IMR-90 (cell line): ENCODE results near the gene PODXL. TPM values are rescaled to one million over a fixed set of nuclear protein-coding genes. Genes with fewer than 3 reads are reported as not detected.
A peak's percentile ranks its signal among the peaks of the same experiment; 100 is the strongest.

ENCODE experiments used
- ATAC-seq: fragments of 200-7000 bp; cut with Tn5 transposase; 2 replicates; pipeline ENCODE4 v1.9.1; 2020; ENCODE audit warnings: low read depth, mild to moderate bottlenecking, moderate library complexity
- BruUV-seq: library from RNA; stranded (reverse); fragments of 400-500 nt; replicated peaks from 2 replicates; lab custom pipeline; 2021; lab: Mats Ljungman, UMichigan
- CTCF ChIA-PET: fragments of 300-600 bp; formaldehyde crosslinking; extraction: SDS; loops from one replicate; lab custom pipeline; 2021; ENCODE audit warnings: antibody characterized with exemption; lab: Yijun Ruan, JAX
- POLR2A ChIA-PET: fragments of 300-600 bp; sonication (Branson Sonifier 250); formaldehyde crosslinking; loops from one replicate; lab custom pipeline; 2022; ENCODE audit warnings: antibody characterized with exemption; ENCODE audit not compliant: unreplicated experiment; lab: Charles Lee
- DNase-seq: peaks from one replicate; pipeline ENCODE4 v3.0.0; 2013
- H2AFZ ChIP-seq: replicated peaks from 2 replicates; pipeline ENCODE3; 2013; ENCODE audit warnings: low read length, mild to moderate bottlenecking; ENCODE audit not compliant: poor library complexity
- H2AK5ac ChIP-seq: 2 replicates; pipeline ENCODE4 v1.6.1; 2013; ENCODE audit warnings: low read depth, low read length, inconsistent platforms
- H2AK9ac ChIP-seq: replicated peaks from 2 replicates; pipeline ENCODE3; 2013; ENCODE audit warnings: mild to moderate bottlenecking, low read depth, low read length, moderate library complexity; ENCODE audit not compliant: poor library complexity
- H2BK120ac ChIP-seq: 2 replicates; pipeline ENCODE4 v1.6.1; 2013; ENCODE audit warnings: low read depth, low read length, inconsistent platforms
- H2BK15ac ChIP-seq: 3 replicates; pipeline ENCODE4 v1.6.1; 2013; ENCODE audit warnings: low read depth, low read length, inconsistent platforms
- H2BK20ac ChIP-seq: 2 replicates; pipeline ENCODE4 v1.6.1; 2013; ENCODE audit warnings: low read depth, mild to moderate bottlenecking, inconsistent platforms, low read length, moderate library complexity
- H2BK5ac ChIP-seq: 2 replicates; pipeline ENCODE4 v1.6.1; 2013; ENCODE audit warnings: mild to moderate bottlenecking, low read depth, low read length, inconsistent platforms; ENCODE audit not compliant: poor library complexity, severe bottlenecking
- H3K14ac ChIP-seq: replicated peaks from 2 replicates; pipeline ENCODE4 v1.6.1; 2013; ENCODE audit warnings: low read depth, low read length, inconsistent platforms
- H3K18ac ChIP-seq: 2 replicates; pipeline ENCODE4 v1.6.1; 2013; ENCODE audit warnings: low read depth, low read length, control low read depth
- H3K23ac ChIP-seq: 2 replicates; pipeline ENCODE4 v1.6.1; 2013; ENCODE audit warnings: low read depth, low read length, inconsistent platforms
- H3K27ac ChIP-seq: 2 replicates; pipeline ENCODE4 v1.5.1; 2013; ENCODE audit warnings: mild to moderate bottlenecking, control low read depth, low read length; ENCODE audit not compliant: insufficient read depth
- H3K27me3 ChIP-seq: 2 replicates; pipeline ENCODE4 v1.6.1; 2013; ENCODE audit warnings: low read length; ENCODE audit not compliant: control insufficient read depth, insufficient read depth
- H3K36me3 ChIP-seq: 2 replicates; pipeline ENCODE4 v1.6.1; 2013; ENCODE audit warnings: low read length, mixed read lengths; ENCODE audit not compliant: control insufficient read depth, insufficient read depth
- H3K4ac ChIP-seq: 2 replicates; pipeline ENCODE4 v1.6.1; 2013; ENCODE audit warnings: low read depth, low read length, inconsistent platforms
- H3K4me1 ChIP-seq: 2 replicates; pipeline ENCODE4 v1.6.1; 2013; ENCODE audit warnings: low read length, mixed read lengths; ENCODE audit not compliant: control insufficient read depth, insufficient read depth
- H3K4me2 ChIP-seq: 2 replicates; pipeline ENCODE4 v1.6.1; 2013; ENCODE audit warnings: low read depth, mild to moderate bottlenecking, control low read depth, low read length, moderate library complexity
- H3K4me3 ChIP-seq: 2 replicates; pipeline ENCODE4 v1.5.1; 2013; ENCODE audit warnings: low read depth, mild to moderate bottlenecking, control low read depth, low read length, moderate library complexity; ENCODE audit not compliant: insufficient read depth
- H3K56ac ChIP-seq: 2 replicates; pipeline ENCODE4 v1.6.1; 2013; ENCODE audit warnings: low read length, inconsistent platforms; ENCODE audit not compliant: insufficient read depth; ENCODE audit errors: extremely low read depth
- H3K79me1 ChIP-seq, 2 experiments: 2 replicates each; pipeline ENCODE4 v1.6.1; 2013; ENCODE audit warnings: low read length in 2 of 2, inconsistent platforms in 1 of 2, low read depth in 1 of 2
- H3K9ac ChIP-seq: 2 replicates; pipeline ENCODE4 v1.6.1; 2013; ENCODE audit warnings: low read depth, low read length, control low read depth
- H3K9me1 ChIP-seq: 2 replicates; pipeline ENCODE4 v1.6.1; 2013; ENCODE audit warnings: low read length, inconsistent platforms; ENCODE audit not compliant: insufficient read depth
- H3K9me3 ChIP-seq: 2 replicates; pipeline ENCODE4 v1.6.1; 2013; ENCODE audit warnings: low read length; ENCODE audit not compliant: control insufficient read depth, insufficient read depth
- H4K20me1 ChIP-seq: 2 replicates; pipeline ENCODE4 v1.6.1; 2013; ENCODE audit warnings: low read length, inconsistent platforms; ENCODE audit not compliant: insufficient read depth
- H4K5ac ChIP-seq: 2 replicates; pipeline ENCODE4 v1.6.1; 2013; ENCODE audit warnings: mild to moderate bottlenecking, low read depth, low read length, control low read depth
- H4K8ac ChIP-seq, 2 experiments: 2 replicates each; pipeline ENCODE4 v1.6.1; 2013; ENCODE audit warnings: low read depth in 2 of 2, low read length in 2 of 2, control low read depth in 1 of 2, inconsistent platforms in 1 of 2
- H4K91ac ChIP-seq: 2 replicates; pipeline ENCODE4 v1.6.1; 2013; ENCODE audit warnings: low read depth, low read length, inconsistent platforms; ENCODE audit not compliant: insufficient read depth
- BHLHE40 ChIP-seq: fragments of 150-350 bp; IDR thresholded peaks from 2 replicates; pipeline ENCODE4 v1.6.1; 2016; ENCODE audit warnings: mild to moderate bottlenecking, low read depth, low read length
- CEBPB ChIP-seq: IDR thresholded peaks from 2 replicates; pipeline ENCODE4 v1.6.1; 2012; ENCODE audit warnings: low read depth, low read length, improper control_type of control experiment
- FOS ChIP-seq: fragments of 150-350 bp; IDR thresholded peaks from 2 replicates; pipeline ENCODE4 v1.6.1; 2016; ENCODE audit warnings: low read depth, low read length
- RCOR1 ChIP-seq: IDR thresholded peaks from 2 replicates; pipeline ENCODE4 v1.6.1; 2012; ENCODE audit warnings: mild to moderate bottlenecking, low read length, improper control_type of control experiment; ENCODE audit not compliant: insufficient replicate concordance
- SMC3 ChIP-seq: fragments of 150-350 bp; IDR thresholded peaks from 2 replicates; pipeline ENCODE4 v1.6.1; 2016; ENCODE audit warnings: low read depth, mild to moderate bottlenecking, antibody characterized with exemption, low read length, moderate library complexity
- WGBS, 2 experiments: methylation state at CpG; one replicate each; pipeline versions ENCODE4 v1.1.5 to v1.1.7; 2013; ENCODE audit warnings: missing lambda C conversion rate in 2 of 2; ENCODE audit not compliant: insufficient read length in 1 of 2; ENCODE audit errors: extremely low coverage in 2 of 2; 5-methylcytosine and 5-hydroxymethylcytosine counted together
- dilution Hi-C: fragments of 300-500 bp; cut with HindIII; formaldehyde crosslinking; loops from one replicate; pipeline ENCODE4 v1.14.3; 2018; ENCODE audit warnings: low sequenced_read_pairs; ENCODE audit not compliant: unreplicated experiment
- in situ Hi-C: fragments of 300-500 bp; cut with MboI; formaldehyde crosslinking; loops from 3 replicates; pipeline ENCODE4 v1.14.3; 2019; ENCODE audit warnings: low sequenced_read_pairs, inconsistent platforms, mixed read lengths
- intact Hi-C: fragments of 100-400 bp; cut with micrococcal nuclease; formaldehyde crosslinking; loops from 2 replicates; pipeline ENCODE4 v1.10.0; 2022
- polyA plus RNA-seq, 3 experiments: library from polyadenylated mRNA; depleted of rRNA; stranded (reverse); fragments of >200 nt; gene quantifications; 2 replicates each; pipeline ENCODE4 v1.2.3, GENCODE V29; 2012; ENCODE audit warnings: low replicate concordance in 1 of 3
- total RNA-seq: library from RNA; depleted of rRNA; stranded (reverse); fragments of >200 nt; gene quantifications from 2 replicates; pipeline ENCODE4 v1.2.3, GENCODE V29; 2012

PODXL gene
- total and polyA plus RNA-seq, 2 of the 4 experiments (the other 2 are of a cell fraction): 1.3 to 3.8 TPM

DNA sequence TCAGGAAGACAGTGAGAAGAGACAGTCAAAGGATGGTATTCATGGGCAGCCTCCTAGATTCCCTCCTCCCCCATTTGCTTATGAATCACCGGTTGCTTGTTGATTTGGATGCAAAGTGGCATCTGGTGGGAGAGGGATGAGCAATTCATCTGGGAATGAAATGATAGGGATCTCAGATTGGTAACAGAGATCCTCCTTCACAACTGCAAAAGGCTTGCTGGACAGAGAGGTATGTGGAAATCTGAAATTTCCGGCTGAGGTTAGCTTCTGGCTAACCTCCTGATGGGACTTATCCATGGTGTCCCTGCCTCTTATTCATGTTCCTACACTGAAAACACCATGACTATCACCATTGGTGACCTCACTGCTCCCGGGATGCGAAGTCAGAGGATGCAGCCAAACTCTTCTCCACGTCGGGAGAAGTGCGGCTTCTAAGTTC is 48.4 kb upstream of the PODXL start:
- TF ChIP-seq FOS (peak; percentile 54), BHLHE40 (0 out of 2 replicates have a peak, but pooled peaks have one; percentile 7), CEBPB (peak; percentile 57; the same call in 1 of the 2 replicates), SMC3 (no peak), RCOR1 (peak; percentile 76)
- H2AFZ ChIP-seq: peak overlapping the region; percentile 23
- 0 out of 2 replicates have a peak overlapping the region, but pooled peaks have one; percentile 10 for H3K4ac ChIP-seq
- H3K9me3 ChIP-seq: no peaks in the 10 kb centered on the region
- no peak overlapping the region for H3K4me3 ChIP-seq
- no peak overlapping the region for H3K4me2 ChIP-seq
- no peak overlapping the region for H4K5ac ChIP-seq
- H3K23ac ChIP-seq: no peak overlapping the region
- in situ Hi-C loops: no loop called here
- H3K4me1 ChIP-seq: peaks cover 7% of the 10 kb centered on the region; the same call in 1 of the 2 replicates
- no peaks in the 10 kb centered on the region for H3K36me3 ChIP-seq
- BruUV-seq: no TSS peak
- no peak overlapping the region for H3K27ac ChIP-seq
- peak; percentile 77 for DNase-seq
- 52% methylated on average over 2 of the region's 7 CpGs; no CpG with 5 or more reads in 1 of the 2 experiments for WGBS, 2 experiments
- H2BK20ac ChIP-seq: no peak overlapping the region
- intact Hi-C loops: no loop called here
- no peak overlapping the region for H3K9ac ChIP-seq
- peak overlapping the region; percentile 11 for H2AK9ac ChIP-seq
- H3K27me3 ChIP-seq: peaks cover 8% of the 10 kb centered on the region; the same call in 1 of the 2 replicates
- ChIA-PET POLR2A (no interaction called here), CTCF (interaction anchor here (1.2 kb wide), 1 partner anchor 50 kb away, joined by 4 read pairs; no protein-coding TSS in a partner anchor)
- H2BK120ac ChIP-seq: no peak overlapping the region
- H2BK5ac ChIP-seq: no peak overlapping the region
- dilution Hi-C loops: no loop called here
- no peak overlapping the region; the same call in 1 of the 2 replicates for H3K14ac ChIP-seq
- H3K56ac ChIP-seq: no peak overlapping the region
- H3K9me1 ChIP-seq: peaks cover 16% of the 10 kb centered on the region; the same call in 1 of the 2 replicates
- H3K18ac ChIP-seq: no peak overlapping the region
- H3K79me1 ChIP-seq: no peaks in the 10 kb centered on the region
- H4K8ac ChIP-seq: no peak overlapping the region
- H4K20me1 ChIP-seq: no peaks in the 10 kb centered on the region
- H2AK5ac ChIP-seq: 0 out of 2 replicates have a peak overlapping the region, but pooled peaks have one; percentile 13
- H2BK15ac ChIP-seq: no peak overlapping the region
- peak; percentile 55 for ATAC-seq
- H4K91ac ChIP-seq: no peak overlapping the region
